HepG2 (cell line): ENCODE measurements around the gene OPRL1. TPM values are rescaled to one million over a fixed set of nuclear protein-coding genes. Genes with fewer than 3 reads are reported as not detected.

Experiments used
- AGO1 ChIP-seq: fragments of 200-400 bp; formaldehyde crosslinking; IDR thresholded peaks from 2 replicates; pipeline ENCODE4 v1.6.1; 2017; ENCODE audit warnings: mild to moderate bottlenecking, low read depth, low read length, moderate library complexity; ENCODE audit not compliant: poor library complexity, severe bottlenecking
- ELF1 ChIP-seq: sonication (generic); formaldehyde crosslinking; IDR thresholded peaks from 2 replicates; pipeline ENCODE4 v1.4.0; 2020; ENCODE audit warnings: missing genetic modification reagents
- FOXC1 ChIP-seq: sonication (generic); formaldehyde crosslinking; IDR thresholded peaks from 2 replicates; pipeline ENCODE4 v1.8.0; 2022; ENCODE audit warnings: mild to moderate bottlenecking, missing genetic modification reagents, borderline replicate concordance
- FOXJ3 ChIP-seq: sonication (generic); formaldehyde crosslinking; IDR thresholded peaks from 2 replicates; pipeline ENCODE4 v1.4.0; 2020; ENCODE audit warnings: missing genetic modification reagents, mild to moderate bottlenecking, borderline replicate concordance
- HOXA3 ChIP-seq: sonication (generic); formaldehyde crosslinking; IDR thresholded peaks from 2 replicates; pipeline ENCODE4 v1.5.0; 2020; ENCODE audit warnings: missing genetic modification reagents
- KDM5A ChIP-seq: fragments of 200-600 bp; sonication (generic); IDR thresholded peaks from 2 replicates; pipeline ENCODE4 v1.7.0; 2018; ENCODE audit warnings: antibody characterized with exemption, mild to moderate bottlenecking, low read length, borderline replicate concordance
- MIXL1 ChIP-seq: IDR thresholded peaks from 2 replicates; pipeline ENCODE4 v1.6.1; 2016
- NAIF1 ChIP-seq: sonication (generic); formaldehyde crosslinking; IDR thresholded peaks from 2 replicates; pipeline ENCODE4 v1.5.0; 2020; ENCODE audit warnings: mild to moderate bottlenecking, missing genetic modification reagents, borderline replicate concordance
- NFYC ChIP-seq: IDR thresholded peaks from 2 replicates; pipeline ENCODE4 v1.6.1; 2016; ENCODE audit warnings: missing genetic modification reagents, missing compliant biosample characterization
- SOX13 ChIP-seq, 3 experiments: fragments of 450-650 bp in 1 of 3; sonication (generic) in 1 of 3; formaldehyde crosslinking in 1 of 3; IDR thresholded peaks in 2 of 3; conservative IDR thresholded peaks in 1 of 3; 2 replicates each; pipeline versions ENCODE4 v1.5.0 to v1.6.1; 2016 to 2020; ENCODE audit warnings: antibody characterized with exemption in 1 of 3, mild to moderate bottlenecking in 1 of 3, missing compliant biosample characterization in 1 of 3, missing genetic modification reagents in 1 of 3, moderate library complexity in 1 of 3
- SP1 ChIP-seq, 2 experiments: fragments of 450-650 bp in 1 of 2; sonication (generic) in 1 of 2; formaldehyde crosslinking in 1 of 2; IDR thresholded peaks; 2 replicates each; pipeline versions ENCODE4 v1.4.0 to v1.6.1; 2016 to 2020; ENCODE audit warnings: missing genetic modification reagents in 1 of 2
- SYNCRIP ChIP-seq: fragments of 200-400 bp; formaldehyde crosslinking; IDR thresholded peaks from 2 replicates; pipeline ENCODE4 v1.6.1; 2018; ENCODE audit warnings: mild to moderate bottlenecking, low read depth, low read length; ENCODE audit not compliant: insufficient read depth
- TRIM24 ChIP-seq: sonication (generic); formaldehyde crosslinking; IDR thresholded peaks from 2 replicates; pipeline ENCODE4 v1.8.0; 2022; ENCODE audit warnings: mild to moderate bottlenecking, missing genetic modification reagents
- XRCC5 ChIP-seq: fragments of 200-400 bp; formaldehyde crosslinking; optimal IDR thresholded peaks from 2 replicates; pipeline ENCODE3; 2017; ENCODE audit warnings: mild to moderate bottlenecking, low read length
- ZBTB38 ChIP-seq: sonication (generic); formaldehyde crosslinking; IDR thresholded peaks from 2 replicates; pipeline ENCODE4 v1.5.1; 2020; ENCODE audit warnings: mild to moderate bottlenecking, missing genetic modification reagents
- ZNF101 ChIP-seq: sonication (generic); formaldehyde crosslinking; IDR thresholded peaks from 2 replicates; pipeline ENCODE4 v1.4.0; 2020; ENCODE audit warnings: mild to moderate bottlenecking, low read depth, missing genetic modification reagents, borderline replicate concordance
- ZNF275 ChIP-seq: sonication (generic); formaldehyde crosslinking; IDR thresholded peaks from 2 replicates; pipeline ENCODE4 v1.8.0; 2022; ENCODE audit warnings: missing genetic modification reagents, mild to moderate bottlenecking, inconsistent platforms, borderline replicate concordance
- ZNF558 ChIP-seq: sonication (generic); formaldehyde crosslinking; IDR thresholded peaks from 2 replicates; pipeline ENCODE4 v1.9.0; 2022; ENCODE audit warnings: mild to moderate bottlenecking, missing genetic modification reagents, borderline replicate concordance
- ZNF574 ChIP-seq: sonication (generic); formaldehyde crosslinking; IDR thresholded peaks from 2 replicates; pipeline ENCODE4 v1.4.0; 2020; ENCODE audit warnings: missing genetic modification reagents
- ZNF770 ChIP-seq: sonication (generic); formaldehyde crosslinking; IDR thresholded peaks from 2 replicates; pipeline ENCODE4 v1.5.0; 2020; ENCODE audit warnings: mild to moderate bottlenecking, missing genetic modification reagents
- ZNF792 ChIP-seq: IDR thresholded peaks from 2 replicates; pipeline ENCODE4 v1.6.1; 2016
- ZSCAN12 ChIP-seq: sonication (generic); formaldehyde crosslinking; IDR thresholded peaks from 2 replicates; pipeline ENCODE4 v1.9.0; 2021; ENCODE audit warnings: mild to moderate bottlenecking, missing genetic modification reagents
- polyA plus RNA-seq, 8 experiments: library from polyadenylated mRNA; depleted of rRNA in 3 of 8; stranded (reverse) in 7 of 8; unstranded in 1 of 8; fragments of >200 nt; fragmentation: Illumina TruSeq in 4 of 8; extraction: Trizol in 4 of 8; gene quantifications; 2 replicates each; pipeline versions ENCODE4 v1.2.1 to v1.2.3, GENCODE V29; 2011 to 2016; ENCODE audit warnings: low read depth in 4 of 8, missing spikeins in 1 of 8, mixed read lengths in 1 of 8; ENCODE audit not compliant: insufficient read depth in 1 of 8
- total RNA-seq, 5 experiments: library from RNA; depleted of rRNA; stranded (reverse); fragments of >200 nt; fragmentation: Illumina TruSeq; extraction: Trizol; gene quantifications; 2 replicates each; pipeline ENCODE4 v1.2.3, GENCODE V29; 2016; ENCODE audit warnings: low read depth in 1 of 5

The OPRL1 gene
- total and polyA plus RNA-seq, 2 of the 13 experiments (the other 11 are each of a cell fraction or from before 2014, with no cell fraction given) = 0.35 to 0.71 TPM

GRCh38 chr20:64065974-64066343, 13.9 kb upstream of the OPRL1 start (continued):
- TF ChIP-seq ZSCAN12 (CRISPR knock-in tag) = no peak
- peak; percentile 63 for TF ChIP-seq NFYC (CRISPR knock-in tag)
- TF ChIP-seq TRIM24 = no peak
- TF ChIP-seq MIXL1 (CRISPR knock-in tag) = no peak
- no peak for TF ChIP-seq SP1 (IDR thresholded peaks at IDR 0.05)
- no peak for TF ChIP-seq SP1 (CRISPR knock-in tag; IDR thresholded peaks at IDR 0.05)
- no peak for TF ChIP-seq ZNF770 (CRISPR knock-in tag)
- TF ChIP-seq ZNF792 (CRISPR knock-in tag) = no peak
- TF ChIP-seq AGO1 = peak; percentile 13
- TF ChIP-seq ZNF574 (CRISPR knock-in tag) = no peak
- TF ChIP-seq ZNF275 (CRISPR knock-in tag) = 0 out of 2 replicates have a peak, but pooled peaks have one; percentile 41
- no peak for TF ChIP-seq ELF1 (CRISPR knock-in tag)
- TF ChIP-seq ZNF558 (CRISPR knock-in tag) = no peak
- TF ChIP-seq XRCC5 = no peak
- peak; percentile 31; the same call in 1 of the 2 replicates for TF ChIP-seq HOXA3 (CRISPR knock-in tag)
- TF ChIP-seq FOXJ3 (CRISPR knock-in tag) = no peak; the same call in 1 of the 2 replicates
- TF ChIP-seq SYNCRIP = no peak
- no peak for TF ChIP-seq SOX13 (IDR thresholded peaks at IDR 0.05)
- peak in 1 of 2 experiments; percentile 6; a peak in 1 of 4 replicates for TF ChIP-seq SOX13 (CRISPR knock-in tag; conservative IDR thresholded peaks at IDR 0.05 in 1 of 2, IDR thresholded peaks at IDR 0.05 in 1 of 2)
- no peak for TF ChIP-seq FOXC1 (CRISPR knock-in tag)
- no peak for TF ChIP-seq ZNF101 (CRISPR knock-in tag)
- no peak for TF ChIP-seq KDM5A
- no peak for TF ChIP-seq ZBTB38
- TF ChIP-seq NAIF1 (CRISPR knock-in tag) = no peak
